Measurements from ENCODE around the gene SZT2. TPM values are rescaled to one million over a fixed set of nuclear protein-coding genes. Genes with fewer than 3 reads are reported as not detected.

The SZT2 gene
- polyA plus RNA-seq, 6 donors from 2014 or later: 0.77 to 11.6 (median 6.3) TPM

DNA sequence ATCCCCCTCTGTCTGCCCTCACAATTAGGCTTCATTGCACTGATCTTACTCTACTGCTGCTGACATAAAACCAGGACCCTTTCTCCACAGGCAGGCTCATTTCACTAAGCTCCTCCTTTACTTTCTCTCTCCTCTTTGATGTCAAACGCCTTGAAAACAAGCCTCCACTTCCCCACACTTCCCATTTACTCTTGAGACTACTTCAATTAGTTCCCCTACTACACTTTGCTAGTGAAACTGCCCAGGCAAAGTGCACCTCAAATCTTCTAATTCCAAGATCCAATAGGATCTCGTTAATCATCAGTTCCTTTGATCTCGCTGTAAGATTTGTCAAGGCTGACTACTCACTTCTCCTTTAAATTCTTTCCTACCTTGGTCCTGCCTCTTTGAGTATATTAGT is 36.8 kb upstream of the SZT2 start:
- Mint-ChIP-seq H3K36me3 (no peaks in the 10 kb centered on the region), H3K4me1 (peaks cover 7 to 18% (median 10%) of the 10 kb centered on the region in 3 donors), H3K4me3 (peak overlapping the region in 1 of 8 donors; percentile 16), H3K9me3 (no peaks in the 10 kb centered on the region), H3K27ac (peak overlapping the region in 3 of 6 donors; percentile 65 to 93 (median 74)), H3K27me3 (no peaks in the 10 kb centered on the region)
- no peak for ATAC-seq (ENCODE audit: low read depth in 2 of 2)
- no peak for DNase-seq

GRCh38 chr1:43354471-43354870 is 35.2 kb upstream of the SZT2 start:
- no peak overlapping the region for H3K4me3 Mint-ChIP-seq
- no peaks in the 10 kb centered on the region for H3K9me3 Mint-ChIP-seq
- H3K4me1 Mint-ChIP-seq: peaks cover 18 to 20% (median 19%) of the 10 kb centered on the region in 3 donors
- no peaks in the 10 kb centered on the region for H3K36me3 Mint-ChIP-seq
- no peaks in the 10 kb centered on the region for H3K27me3 Mint-ChIP-seq
- DNase-seq (no peak), ATAC-seq (ENCODE audit: low read depth in 2 of 2) (no peak)
- H3K27ac Mint-ChIP-seq: peak overlapping the region in 1 of 6 donors; percentile 31

GRCh38 chr1:43354936-43355335 is 34.8 kb upstream of the SZT2 start:
- H3K4me3 Mint-ChIP-seq: no peak overlapping the region
- peaks cover 17 to 21% (median 18%) of the 10 kb centered on the region in 3 donors for H3K4me1 Mint-ChIP-seq
- ATAC-seq (ENCODE audit: low read depth in 2 of 2) (no peak), DNase-seq (no peak)
- no peaks in the 10 kb centered on the region for H3K9me3 Mint-ChIP-seq
- no peaks in the 10 kb centered on the region for H3K27me3 Mint-ChIP-seq
- no peaks in the 10 kb centered on the region for H3K36me3 Mint-ChIP-seq
- H3K27ac Mint-ChIP-seq: peak overlapping the region in 1 of 6 donors; percentile 31

GRCh38 chr1:43357251-43357650 is 32.4 kb upstream of the SZT2 start:
- H3K36me3 Mint-ChIP-seq: peaks cover 0 to 11% of the 10 kb centered on the region in 2 donors
- DNase-seq (no peak), ATAC-seq (ENCODE audit: low read depth in 2 of 2) (no peak)
- H3K27ac Mint-ChIP-seq: no peak overlapping the region
- H3K27me3 Mint-ChIP-seq: no peaks in the 10 kb centered on the region
- peak overlapping the region in 5 of 8 donors; percentile 20 to 96 (median 47) for H3K4me3 Mint-ChIP-seq
- no peaks in the 10 kb centered on the region for H3K9me3 Mint-ChIP-seq
- H3K4me1 Mint-ChIP-seq: peaks cover 13 to 22% (median 20%) of the 10 kb centered on the region in 3 donors

GRCh38 chr1:43358121-43358745 is 31.5 kb upstream of the SZT2 start:
- Mint-ChIP-seq H3K36me3 (peaks cover 0 to 11% of the 10 kb centered on the region in 2 donors), H3K27me3 (no peaks in the 10 kb centered on the region), H3K27ac (peak overlapping the region in 5 of 6 donors; percentile 49 to 92 (median 88)), H3K4me1 (peaks cover 13 to 22% (median 20%) of the 10 kb centered on the region in 3 donors), H3K4me3 (peak overlapping the region; percentile 80 to 96 (median 93)), H3K9me3 (no peaks in the 10 kb centered on the region)
- DNase-seq (peak; percentile 12), ATAC-seq (ENCODE audit: low read depth in 2 of 2) (peak; percentile 13 to 20)

- Mint-ChIP-seq H3K9me3 (no peaks in the 10 kb centered on the region), H3K27ac (peak within 1 kb of the TSS; percentile 64 to 94 (median 88)), H3K4me1 (peaks cover 13 to 26% (median 21%) of the 10 kb centered on the region in 3 donors), H3K27me3 (no peaks in the 10 kb centered on the region), H3K4me3 (peak within 1 kb of the TSS; percentile 80 to 96 (median 93)), H3K36me3 (peaks cover 3 to 16% of the 10 kb centered on the region in 2 donors)
- peak; percentile 98 to 99 for ATAC-seq (ENCODE audit: low read depth in 2 of 2)
- DNase-seq: peak; percentile 96
These were observed 30.7 kb upstream of the SZT2 start, which contains the start of gene CDC20 for GRCh38 chr1:43358746-43359693. Gene CDC20 (plus strand): TSS chr1:43358981. CDS start chr1:43359216, 235 bp downstream.

- Mint-ChIP-seq H3K27ac (peak overlapping the region in 1 of 6 donors; percentile 60), H3K36me3 (peaks cover 9 to 19% of the 10 kb centered on the region in 2 donors), H3K4me1 (peaks cover 13 to 29% (median 27%) of the 10 kb centered on the region in 3 donors), H3K9me3 (no peaks in the 10 kb centered on the region), H3K27me3 (no peaks in the 10 kb centered on the region), H3K4me3 (peak overlapping the region; percentile 35 to 96 (median 86))
- no peak for ATAC-seq (ENCODE audit: low read depth in 2 of 2)
- DNase-seq: no peak
These were observed 30.0 kb upstream of the SZT2 start for GRCh38 chr1:43359696-43360095.

DNA sequence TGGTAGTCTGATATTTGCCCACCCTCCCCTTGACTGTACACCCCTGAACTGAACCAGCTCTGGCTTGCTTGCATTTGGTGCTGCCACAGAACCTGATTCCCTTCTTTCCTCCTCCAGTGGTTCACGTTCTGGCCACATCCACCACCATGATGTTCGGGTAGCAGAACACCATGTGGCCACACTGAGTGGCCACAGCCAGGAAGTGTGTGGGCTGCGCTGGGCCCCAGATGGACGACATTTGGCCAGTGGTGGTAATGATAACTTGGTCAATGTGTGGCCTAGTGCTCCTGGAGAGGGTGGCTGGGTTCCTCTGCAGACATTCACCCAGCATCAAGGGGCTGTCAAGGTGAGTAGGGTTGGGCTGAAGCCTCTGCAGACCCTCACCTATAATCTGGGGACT is 29.1 kb upstream of the SZT2 start:
- no peak for DNase-seq
- Mint-ChIP-seq H3K27me3 (no peaks in the 10 kb centered on the region), H3K27ac (peak overlapping the region in 2 of 6 donors; percentile 75 to 80), H3K4me1 (peaks cover 20 to 37% (median 34%) of the 10 kb centered on the region in 3 donors), H3K9me3 (no peaks in the 10 kb centered on the region), H3K4me3 (peak overlapping the region in 6 of 8 donors; percentile 2 to 75 (median 47)), H3K36me3 (peaks cover 9 to 19% of the 10 kb centered on the region in 2 donors)
- ATAC-seq (ENCODE audit: low read depth in 2 of 2): no peak

DNA sequence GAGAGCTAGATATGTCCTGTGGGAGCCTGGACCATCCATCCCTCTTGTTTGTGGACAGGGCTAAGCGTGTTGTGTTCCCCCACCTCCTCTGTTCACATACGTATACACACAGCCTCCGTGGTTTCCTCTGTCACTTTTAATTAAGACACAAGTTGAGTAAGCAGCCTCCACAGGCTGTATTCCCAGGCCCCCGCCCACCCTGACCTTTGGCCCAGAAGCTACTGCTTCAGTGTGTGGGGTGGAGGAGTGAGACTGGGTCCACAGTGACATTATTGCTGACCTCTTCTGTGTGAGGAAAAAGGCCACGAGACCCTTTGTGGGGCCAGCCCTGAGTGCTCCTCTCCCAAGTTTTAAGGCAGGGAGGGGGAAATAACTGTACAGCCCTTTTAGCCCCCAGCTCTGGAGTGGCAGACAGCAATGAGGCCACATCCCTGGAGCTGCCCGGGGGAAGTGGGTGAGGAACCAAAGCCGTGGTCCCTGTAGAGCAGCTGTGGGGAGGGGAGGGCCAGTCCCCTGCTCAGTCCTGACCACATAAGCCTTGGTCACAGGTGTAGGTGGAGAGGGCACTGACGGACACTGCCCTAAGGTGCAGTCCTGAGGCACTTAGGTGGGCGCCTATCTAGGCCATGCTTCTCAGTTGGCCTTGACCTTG is 26.3 kb upstream of the SZT2 start:
- Mint-ChIP-seq H3K4me1 (peaks cover 33 to 51% (median 43%) of the 10 kb centered on the region in 3 donors), H3K27me3 (no peaks in the 10 kb centered on the region), H3K4me3 (peak overlapping the region in 2 of 8 donors; percentile 71 to 86), H3K36me3 (peaks cover 9 to 19% of the 10 kb centered on the region in 2 donors), H3K27ac (peak overlapping the region in 1 of 6 donors; percentile 87), H3K9me3 (no peaks in the 10 kb centered on the region)
- ATAC-seq (ENCODE audit: low read depth in 2 of 2) (no peak), DNase-seq (no peak)

- Mint-ChIP-seq H3K4me1 (peaks cover 33 to 50% (median 47%) of the 10 kb centered on the region in 3 donors), H3K9me3 (no peaks in the 10 kb centered on the region), H3K27ac (peak overlapping the region in 3 of 6 donors; percentile 29 to 87 (median 73)), H3K36me3 (peaks cover 9 to 19% of the 10 kb centered on the region in 2 donors), H3K27me3 (no peaks in the 10 kb centered on the region), H3K4me3 (peak overlapping the region in 2 of 8 donors; percentile 71 to 86)
- ATAC-seq (ENCODE audit: low read depth in 2 of 2) (no peak), DNase-seq (no peak)
These were observed 25.7 kb upstream of the SZT2 start for GRCh38 chr1:43363935-43364525.

GRCh38 chr1:43365678-43366077 is 24.0 kb upstream of the SZT2 start:
- Mint-ChIP-seq H3K9me3 (no peaks in the 10 kb centered on the region), H3K36me3 (peaks cover 9 to 19% of the 10 kb centered on the region in 2 donors), H3K4me1 (peaks cover 34 to 49% (median 44%) of the 10 kb centered on the region in 3 donors), H3K27ac (peak overlapping the region in 5 of 6 donors; percentile 3 to 93 (median 82)), H3K27me3 (no peaks in the 10 kb centered on the region), H3K4me3 (peak overlapping the region; percentile 55 to 89 (median 73))
- no peak for ATAC-seq (ENCODE audit: low read depth in 2 of 2)
- DNase-seq: no peak

DNA sequence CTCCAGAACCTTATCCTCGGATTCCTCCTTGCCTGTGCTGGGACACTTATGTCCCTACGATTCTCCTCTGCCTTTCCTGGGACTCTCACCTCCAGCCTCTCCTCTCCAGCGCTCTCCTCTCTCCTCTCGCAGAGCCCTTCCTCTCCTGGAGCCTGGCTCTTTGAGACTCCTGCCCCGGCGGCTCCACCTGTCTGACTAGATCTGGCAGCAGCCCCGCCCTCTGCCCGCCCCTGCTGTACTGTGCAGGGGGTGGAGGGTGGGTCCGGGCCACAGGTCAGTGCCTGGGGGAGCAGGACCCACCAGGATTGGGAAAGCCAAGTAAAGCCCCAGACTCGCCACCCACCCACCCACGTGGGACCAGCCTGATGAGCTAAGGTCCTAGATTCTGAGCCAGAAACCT is 23.5 kb upstream of the SZT2 start:
- peaks cover 9 to 18% of the 10 kb centered on the region in 2 donors for H3K36me3 Mint-ChIP-seq
- peak overlapping the region in 4 of 6 donors; percentile 42 to 93 (median 86) for H3K27ac Mint-ChIP-seq
- H3K4me3 Mint-ChIP-seq: peak overlapping the region; percentile 52 to 93 (median 88)
- H3K27me3 Mint-ChIP-seq: no peaks in the 10 kb centered on the region
- ATAC-seq (ENCODE audit: low read depth in 2 of 2) (no peak), DNase-seq (no peak)
- peaks cover 39 to 53% (median 47%) of the 10 kb centered on the region in 3 donors for H3K4me1 Mint-ChIP-seq
- H3K9me3 Mint-ChIP-seq: no peaks in the 10 kb centered on the region
